Measurements from ENCODE around the gene VASH2. TPM values are rescaled to one million over a fixed set of nuclear protein-coding genes. Genes with fewer than 3 reads are reported as not detected.
A peak's percentile ranks its signal among the peaks of the same experiment; 100 is the strongest.

Gene VASH2
- total RNA-seq, 2 donors from 2014 or later = 1.6 TPM; not detected in 1

- WGBS, 2 donors = 58 to 96% methylated on average over 2 of the region's 2 CpGs
- ATAC-seq (no peak), DNase-seq (no peak)
- no peaks in the 10 kb centered on the region for H3K36me3 ChIP-seq (replicated peaks in 1 of 2; ENCODE audit: insufficient read depth in 1 of 2, low read depth in 2 of 2)
- H3K9me3 ChIP-seq = no peaks in the 10 kb centered on the region
- intact Hi-C loops (cut with DNase I) = no loop called here
- no peak overlapping the region for H3K27ac ChIP-seq
- no peaks in the 10 kb centered on the region for H3K4me1 ChIP-seq
- H3K4me3 ChIP-seq = no peak overlapping the region
- no peak for TF ChIP-seq CTCF (IDR thresholded peaks at IDR 0.05)
- TF ChIP-seq POLR2A (IDR thresholded peaks at IDR 0.05) = no peak
- no peaks in the 10 kb centered on the region for H3K27me3 ChIP-seq
Observed at GRCh38 chr1:212918824-212919223, 31.5 kb upstream of the VASH2 start.

GRCh38 chr1:212920246-212920645 lies 30.1 kb upstream of the VASH2 start:
- H3K27me3 ChIP-seq = no peaks in the 10 kb centered on the region
- H3K36me3 ChIP-seq (replicated peaks in 1 of 2; ENCODE audit: insufficient read depth in 1 of 2, low read depth in 2 of 2) = no peaks in the 10 kb centered on the region
- no peak for ATAC-seq
- no peak overlapping the region for H3K4me3 ChIP-seq
- no peaks in the 10 kb centered on the region for H3K4me1 ChIP-seq
- H3K27ac ChIP-seq = no peak overlapping the region
- intact Hi-C loops (cut with DNase I) = no loop called here
- WGBS, 2 donors = 49 to 50% methylated on average over 7 of the region's 7 CpGs
- H3K9me3 ChIP-seq = no peaks in the 10 kb centered on the region
- TF ChIP-seq CTCF (IDR thresholded peaks at IDR 0.05) (no peak), POLR2A (IDR thresholded peaks at IDR 0.05) (no peak)
- DNase-seq = no peak

GRCh38 chr1:212920896-212921295 lies 29.4 kb upstream of the VASH2 start:
- intact Hi-C loops (cut with DNase I) = no loop called here
- TF ChIP-seq CTCF (IDR thresholded peaks at IDR 0.05) = peak in 2 of 7 experiments; percentile 10 to 12
- TF ChIP-seq POLR2A (IDR thresholded peaks at IDR 0.05) = no peak
- DNase-seq (no peak), ATAC-seq (no peak)
- Histone ChIP-seq H3K4me3 (no peak overlapping the region), H3K27me3 (no peaks in the 10 kb centered on the region), H3K4me1 (no peaks in the 10 kb centered on the region), H3K36me3 (replicated peaks in 1 of 2; ENCODE audit: insufficient read depth in 1 of 2, low read depth in 2 of 2) (no peaks in the 10 kb centered on the region), H3K27ac (no peak overlapping the region), H3K9me3 (no peaks in the 10 kb centered on the region)
- WGBS, 2 donors = 44 to 52% methylated on average over 6 of the region's 6 CpGs

GRCh38 chr1:212922016-212922415 lies 28.3 kb upstream of the VASH2 start:
- H3K27me3 ChIP-seq = no peaks in the 10 kb centered on the region
- intact Hi-C loops (cut with DNase I) = no loop called here
- ATAC-seq (no peak), DNase-seq (no peak)
- WGBS, 2 donors = 73 to 82% methylated on average over 3 to 5 of the region's 5 CpGs
- no peak overlapping the region for H3K4me3 ChIP-seq
- TF ChIP-seq POLR2A (IDR thresholded peaks at IDR 0.05) (no peak), CTCF (IDR thresholded peaks at IDR 0.05) (no peak)
- H3K4me1 ChIP-seq = no peaks in the 10 kb centered on the region
- no peaks in the 10 kb centered on the region for H3K9me3 ChIP-seq
- H3K27ac ChIP-seq = no peak overlapping the region
- no peaks in the 10 kb centered on the region for H3K36me3 ChIP-seq (replicated peaks in 1 of 2; ENCODE audit: insufficient read depth in 1 of 2, low read depth in 2 of 2)

GRCh38 chr1:212926372-212926771 lies 24.0 kb upstream of the VASH2 start:
- Histone ChIP-seq H3K36me3 (replicated peaks in 1 of 2; ENCODE audit: insufficient read depth in 1 of 2, low read depth in 2 of 2) (no peaks in the 10 kb centered on the region), H3K4me1 (no peaks in the 10 kb centered on the region), H3K27ac (no peak overlapping the region), H3K4me3 (no peak overlapping the region), H3K27me3 (no peaks in the 10 kb centered on the region), H3K9me3 (no peaks in the 10 kb centered on the region)
- 77 to 83% methylated on average over 5 to 6 of the region's 6 CpGs for WGBS, 2 donors
- TF ChIP-seq CTCF (IDR thresholded peaks at IDR 0.05) = no peak
- TF ChIP-seq POLR2A (IDR thresholded peaks at IDR 0.05) = no peak
- no peak for ATAC-seq
- no peak for DNase-seq
- intact Hi-C loops (cut with DNase I) = no loop called here
